GM12864 (cell line): Measurements from ENCODE around the gene CIC.

Experiments
- DNase-seq: peaks from one replicate; pipeline ENCODE4 v3.0.0-alpha.2; 2011; ENCODE audit warnings: low read depth
- H3K4me3 ChIP-seq: 2 replicates; pipeline ENCODE4 v1.5.1; 2011; ENCODE audit warnings: mild to moderate bottlenecking, low read depth, low read length, control low read depth
- TF ChIP-seq, protein P1 (sequence below): IDR thresholded peaks from 2 replicates; pipeline ENCODE4 v1.5.1; 2011; ENCODE audit warnings: low read depth, mild to moderate bottlenecking, moderate library complexity, low read length, control low read depth, inconsistent platforms; ENCODE audit errors: missing control alignments

The CIC gene

DNA sequence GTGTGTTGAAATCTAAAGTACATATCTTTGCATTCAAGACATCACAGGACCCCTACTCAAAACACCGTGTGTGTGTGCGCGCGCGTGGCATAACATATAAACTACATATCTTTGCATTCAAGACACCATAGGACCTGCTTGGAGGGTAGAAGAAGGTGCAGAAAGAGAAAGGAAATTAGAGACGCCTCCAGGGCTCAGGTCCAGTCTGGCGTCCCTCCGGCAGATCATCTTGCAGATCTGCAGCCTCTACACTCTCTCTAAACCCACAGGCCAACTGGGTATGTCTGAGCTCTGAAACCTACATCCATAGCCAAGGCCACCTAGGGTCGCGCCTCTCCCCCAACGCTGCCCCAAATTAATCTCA is 34.0 kb downstream of the CIC start:
- TF ChIP-seq, protein P1, sequence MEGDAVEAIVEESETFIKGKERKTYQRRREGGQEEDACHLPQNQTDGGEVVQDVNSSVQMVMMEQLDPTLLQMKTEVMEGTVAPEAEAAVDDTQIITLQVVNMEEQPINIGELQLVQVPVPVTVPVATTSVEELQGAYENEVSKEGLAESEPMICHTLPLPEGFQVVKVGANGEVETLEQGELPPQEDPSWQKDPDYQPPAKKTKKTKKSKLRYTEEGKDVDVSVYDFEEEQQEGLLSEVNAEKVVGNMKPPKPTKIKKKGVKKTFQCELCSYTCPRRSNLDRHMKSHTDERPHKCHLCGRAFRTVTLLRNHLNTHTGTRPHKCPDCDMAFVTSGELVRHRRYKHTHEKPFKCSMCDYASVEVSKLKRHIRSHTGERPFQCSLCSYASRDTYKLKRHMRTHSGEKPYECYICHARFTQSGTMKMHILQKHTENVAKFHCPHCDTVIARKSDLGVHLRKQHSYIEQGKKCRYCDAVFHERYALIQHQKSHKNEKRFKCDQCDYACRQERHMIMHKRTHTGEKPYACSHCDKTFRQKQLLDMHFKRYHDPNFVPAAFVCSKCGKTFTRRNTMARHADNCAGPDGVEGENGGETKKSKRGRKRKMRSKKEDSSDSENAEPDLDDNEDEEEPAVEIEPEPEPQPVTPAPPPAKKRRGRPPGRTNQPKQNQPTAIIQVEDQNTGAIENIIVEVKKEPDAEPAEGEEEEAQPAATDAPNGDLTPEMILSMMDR: no peak
- DNase-seq: no peak
- peak overlapping the region; percentile 38 for H3K4me3 ChIP-seq

DNA sequence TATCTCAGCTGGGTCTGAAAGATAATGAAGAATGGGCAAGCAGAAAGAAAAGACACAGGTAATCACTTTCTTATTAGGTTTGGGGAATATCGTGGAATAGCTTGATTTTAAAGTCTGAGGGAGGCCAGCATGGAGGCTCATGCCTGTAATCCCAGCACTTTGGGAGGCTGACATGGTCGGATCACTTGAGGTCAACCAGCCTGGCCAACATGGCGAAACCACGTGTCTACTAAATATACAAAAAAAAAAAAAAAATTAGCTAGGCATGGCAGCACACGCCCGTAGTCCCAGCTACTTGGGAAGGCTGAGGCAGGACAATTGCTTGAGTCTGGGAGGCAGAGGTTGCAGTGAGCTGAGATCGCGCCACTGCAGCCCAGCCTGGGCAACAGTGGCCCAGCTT is 34.8 kb downstream of the CIC start:
- no peak overlapping the region for H3K4me3 ChIP-seq
- TF ChIP-seq, protein P1: no peak
- DNase-seq: no peak

DNA sequence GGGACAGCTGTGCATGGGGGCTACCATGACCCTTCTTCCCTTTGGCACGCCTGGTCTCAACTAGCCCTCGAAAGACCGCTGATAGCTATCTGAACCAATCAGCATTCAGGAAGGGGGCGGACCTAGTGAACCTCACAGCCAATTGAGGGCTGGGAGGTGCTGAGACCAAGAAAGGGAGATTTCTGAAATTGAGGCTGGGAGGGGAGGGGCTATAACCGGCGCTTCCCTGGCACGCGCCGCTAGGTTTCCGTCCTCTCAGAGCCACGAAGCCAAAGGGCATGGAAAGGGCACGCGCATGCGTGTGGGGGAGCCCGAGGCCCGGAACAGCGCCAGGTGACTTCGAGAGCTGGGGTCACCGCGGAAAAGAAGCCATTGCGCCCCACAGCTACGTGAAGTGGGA is 37.6 kb downstream of the CIC start:
- TF ChIP-seq, protein P1: no peak
- no peak overlapping the region for H3K4me3 ChIP-seq
- no peak for DNase-seq

DNA sequence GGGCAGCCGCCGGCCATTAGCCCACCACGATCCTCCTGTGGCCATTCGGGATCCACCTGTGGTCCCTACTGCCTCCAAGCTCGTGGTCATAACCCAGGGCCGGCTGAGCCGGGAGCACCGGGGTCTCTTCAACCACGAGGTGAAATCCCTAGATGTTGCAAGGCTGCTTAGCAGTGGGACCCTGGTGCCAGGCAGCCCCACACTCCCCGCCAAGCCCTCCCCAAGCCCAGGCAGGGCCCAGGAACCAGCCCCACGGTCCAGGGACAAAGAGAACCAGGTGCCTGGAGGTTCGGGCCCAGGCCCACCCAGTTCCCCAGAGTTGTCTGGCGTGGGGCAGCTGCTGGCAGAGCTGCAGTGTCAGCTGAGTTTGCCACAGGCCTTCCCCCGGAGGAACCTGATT is 40.6 kb downstream of the CIC start:
- TF ChIP-seq, protein P1: no peak
- no peak for DNase-seq

DNA sequence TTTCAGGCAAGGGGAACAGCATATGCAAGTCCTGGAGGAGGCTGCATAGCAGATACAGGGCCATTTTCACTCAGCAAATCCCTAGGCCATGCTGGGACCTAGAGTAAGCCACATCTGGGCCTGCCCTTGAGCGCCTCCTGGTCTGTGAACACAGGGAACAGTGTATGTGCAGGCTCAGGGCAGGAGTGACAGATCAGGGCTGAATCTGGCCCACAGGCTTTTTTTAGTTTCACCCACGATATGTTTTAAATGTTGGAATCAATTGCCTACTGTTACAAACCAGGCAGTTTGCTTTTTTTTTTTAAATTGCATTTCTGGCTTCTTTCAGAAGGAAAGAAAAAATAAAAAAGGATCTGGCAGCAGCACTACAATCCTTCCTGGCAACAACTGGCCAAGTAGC is 42.6 kb downstream of the CIC start:
- no peak for DNase-seq
- H3K4me3 ChIP-seq: no peak overlapping the region
- TF ChIP-seq, protein P1: no peak

More for the DNA sequence above, 40.6 kb downstream of the CIC start:
- H3K4me3 ChIP-seq: no peak overlapping the region

DNA sequence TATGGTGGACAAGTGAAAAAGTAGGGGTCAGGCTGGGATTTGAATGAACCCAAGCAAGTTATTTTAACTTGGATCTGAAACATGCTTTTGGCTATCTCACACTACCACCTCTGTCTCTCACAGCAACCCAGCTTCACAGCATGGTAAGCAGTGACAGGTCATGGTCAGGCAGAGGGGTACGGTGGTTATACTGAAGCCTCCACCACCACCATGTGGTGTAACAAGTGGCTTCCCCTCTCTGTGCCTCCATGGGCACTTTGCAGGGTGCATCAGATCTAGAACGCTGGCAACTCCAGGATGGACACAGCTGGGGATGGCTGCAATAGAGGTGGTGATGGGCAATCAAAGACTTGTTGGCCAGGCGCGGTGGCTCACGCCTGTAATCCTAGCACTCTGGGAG is 43.3 kb downstream of the CIC start:
- TF ChIP-seq, protein P1: no peak
- no peak overlapping the region for H3K4me3 ChIP-seq
- DNase-seq: no peak

DNA sequence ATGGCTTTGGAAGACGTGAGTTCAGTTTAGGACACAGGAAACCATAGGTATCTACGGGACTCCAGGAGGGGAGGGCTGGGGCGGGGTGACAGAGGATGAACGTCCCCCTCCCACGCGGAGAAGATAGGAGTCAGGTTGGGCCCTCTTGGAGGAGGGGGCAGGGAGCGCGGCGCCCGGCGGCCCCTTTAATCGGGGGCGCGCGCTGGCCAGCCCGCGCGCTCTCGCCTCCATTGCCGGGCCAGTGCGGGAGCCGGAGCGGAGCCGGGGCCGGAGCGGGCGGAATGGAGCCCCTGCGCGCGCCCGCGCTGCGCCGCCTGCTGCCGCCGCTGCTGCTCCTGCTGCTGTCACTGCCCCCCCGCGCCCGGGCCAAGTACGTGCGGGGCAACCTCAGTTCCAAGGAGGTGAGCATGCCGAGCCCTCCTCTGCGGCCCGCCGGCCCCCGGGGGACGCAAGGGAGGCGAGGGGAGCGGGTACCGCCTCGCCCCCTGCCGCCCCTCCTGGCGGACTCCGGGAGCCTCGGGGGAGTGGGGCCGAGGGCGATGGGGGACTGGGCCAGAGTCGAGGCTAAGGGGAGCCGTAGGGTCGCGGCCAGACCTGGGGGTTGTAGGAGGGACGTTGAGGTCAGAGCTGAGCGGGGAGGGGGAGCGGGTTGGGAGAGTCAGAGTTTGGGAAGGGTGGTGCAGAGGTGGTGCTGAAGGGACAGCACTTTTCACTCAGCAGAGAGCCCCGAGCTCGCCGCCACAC is 44.2 kb downstream of the CIC start, which contains the start of gene TMEM145:
Gene TMEM145 (plus strand): TSS at position 214 of the 744 bp plus-strand sequence. CDS start 68 bp downstream, at position 282.
- DNase-seq: no peak
- TF ChIP-seq, protein P1: peak; percentile 2
- H3K4me3 ChIP-seq: peak within 1 kb of the TSS; percentile 16; the same call in 1 of the 2 replicates
